HG02852 (cell line): ENCODE results near the gene DCDC1.

ENCODE experiments used
- ATAC-seq: cut with Tn5 transposase; IDR thresholded peaks from one replicate; pipeline ENCODE4 v1.9.1; 2021; ENCODE audit warnings: mild to moderate bottlenecking, moderate library complexity; ENCODE audit not compliant: unreplicated experiment

The DCDC1 gene

DNA sequence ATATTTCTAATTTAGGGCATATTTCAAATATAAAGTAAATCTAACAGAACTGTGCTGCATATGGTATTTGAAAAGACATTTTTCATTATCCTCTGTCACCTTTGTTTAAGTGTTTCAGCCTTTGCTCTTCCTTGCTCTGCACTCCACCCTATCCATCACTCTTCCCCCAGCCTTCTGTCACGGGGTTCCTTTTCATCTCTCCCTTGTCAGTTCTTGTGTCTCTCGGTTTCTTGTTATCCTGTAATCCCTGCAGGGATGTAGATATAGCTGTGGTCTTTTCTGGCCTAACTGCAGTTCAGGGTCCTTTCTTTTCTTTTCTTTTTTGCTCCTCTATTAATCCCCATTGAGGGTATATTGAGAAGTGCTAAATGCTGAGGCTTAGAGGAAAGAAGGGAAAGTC, 261.9 kb downstream of the DCDC1 start:
- no peak for ATAC-seq

DNA sequence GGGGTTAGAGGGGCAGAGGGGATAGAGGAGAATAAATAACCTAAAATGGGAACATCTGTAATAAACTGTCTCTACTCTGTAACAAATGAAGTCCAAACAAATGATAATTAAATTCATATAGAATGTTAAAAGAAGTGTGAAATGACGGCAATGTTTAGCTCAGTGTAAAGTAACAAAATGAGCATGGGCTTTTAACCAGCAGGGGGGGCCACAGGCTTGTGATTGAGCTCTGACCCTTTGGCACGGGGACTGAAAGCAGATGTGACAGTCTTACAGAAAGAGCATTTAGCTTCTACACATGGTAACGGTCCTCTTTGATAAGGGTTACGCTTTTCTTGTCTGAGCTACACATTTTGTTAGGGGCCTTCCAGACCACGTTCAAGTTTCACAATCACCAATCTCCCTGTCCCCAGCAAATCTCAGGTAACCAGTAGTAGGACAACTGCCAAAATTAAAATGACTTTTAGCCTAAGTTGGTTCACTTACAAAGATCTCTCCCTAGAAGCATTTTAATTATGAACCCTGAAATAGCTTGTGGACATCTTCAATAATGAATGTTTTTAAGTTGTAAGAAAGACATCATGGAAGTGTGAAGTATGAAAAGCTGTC, 262.5 kb downstream of the DCDC1 start:
- ATAC-seq = peak; percentile 84

DNA sequence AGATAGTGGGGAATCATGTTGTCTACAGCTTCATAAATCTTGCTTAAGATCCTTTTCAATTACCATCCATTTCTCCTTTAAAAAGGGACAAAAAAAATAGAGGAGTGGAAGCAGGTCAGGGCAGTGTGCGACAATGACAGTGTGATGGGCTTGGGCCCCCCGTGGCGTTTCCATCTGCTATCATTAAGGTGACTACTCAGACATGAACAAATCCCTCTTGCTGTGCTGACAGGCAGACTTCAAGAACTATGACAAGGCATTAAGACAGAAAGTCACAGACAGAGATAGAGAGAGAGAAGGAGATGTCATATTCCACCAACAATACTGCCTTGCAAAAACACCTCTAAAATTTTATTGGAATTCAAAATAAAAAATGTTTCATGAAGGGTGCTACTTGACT, 263.2 kb downstream of the DCDC1 start:
- ATAC-seq = no peak

DNA sequence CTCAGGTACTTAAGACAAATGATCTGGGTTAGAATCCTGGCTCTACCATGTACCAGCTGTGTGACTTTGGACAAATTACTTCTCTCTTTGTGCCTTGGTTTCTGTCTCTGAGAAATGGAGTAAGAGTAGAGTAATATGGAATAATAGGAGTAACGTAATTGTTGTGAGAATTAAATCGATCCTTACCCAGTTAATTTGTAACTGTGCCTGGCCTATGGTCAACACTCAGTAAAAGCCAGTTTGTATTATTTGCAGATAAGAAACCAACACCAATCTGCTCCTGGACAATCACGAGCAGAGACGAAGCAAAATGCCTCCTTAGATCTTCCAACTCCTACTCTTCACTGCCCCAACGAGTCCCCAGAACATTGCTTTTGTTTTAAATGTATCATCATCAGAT, 266.7 kb downstream of the DCDC1 start:
- no peak for ATAC-seq

DNA sequence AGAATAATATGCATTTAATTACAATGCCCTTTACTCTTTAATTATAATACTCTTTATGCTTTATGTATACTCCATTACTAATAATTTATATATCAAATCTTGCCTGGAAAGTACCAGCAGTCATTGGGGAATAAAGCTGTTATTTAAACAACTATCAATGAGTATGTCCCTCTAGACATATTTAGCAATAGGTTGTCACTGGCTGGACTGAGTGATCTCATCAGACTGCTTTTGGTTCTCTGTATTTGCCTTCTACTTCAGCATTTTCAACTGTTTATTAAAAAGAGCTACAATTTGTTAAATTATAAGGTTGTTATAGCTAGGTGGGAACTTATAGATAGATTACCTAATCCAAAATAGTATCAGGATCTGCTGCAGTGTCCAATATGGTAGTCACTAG, 267.2 kb downstream of the DCDC1 start:
- ATAC-seq = no peak

DNA sequence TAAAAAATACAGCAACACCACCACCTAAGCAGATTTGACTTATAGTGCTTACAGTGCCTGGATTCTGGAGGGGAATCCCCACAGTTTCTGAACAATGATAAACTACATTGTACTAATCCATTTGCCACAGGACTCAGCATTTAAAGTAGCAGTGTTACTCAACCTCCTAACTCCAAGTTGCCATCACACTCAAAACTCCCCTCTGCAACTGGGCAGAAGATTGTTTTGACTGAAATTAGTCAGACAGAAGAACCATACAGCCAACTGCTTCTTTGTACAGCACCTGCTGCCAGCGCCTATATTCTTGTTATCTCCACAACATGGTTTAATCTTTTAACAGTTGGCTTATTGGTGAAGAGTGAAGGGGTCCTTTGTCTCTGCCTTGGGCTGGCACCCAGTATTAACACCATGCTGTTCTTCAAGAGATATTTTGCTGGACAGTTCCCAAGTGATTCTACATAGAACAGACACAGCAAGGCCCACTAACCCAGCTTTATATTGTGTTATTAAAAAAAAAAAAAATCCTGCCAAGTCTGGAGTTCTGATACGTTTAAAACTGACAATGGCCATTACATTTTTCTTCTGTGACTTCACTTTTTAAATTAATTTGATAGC, 273.2 kb downstream of the DCDC1 start:
- no peak for ATAC-seq

DNA sequence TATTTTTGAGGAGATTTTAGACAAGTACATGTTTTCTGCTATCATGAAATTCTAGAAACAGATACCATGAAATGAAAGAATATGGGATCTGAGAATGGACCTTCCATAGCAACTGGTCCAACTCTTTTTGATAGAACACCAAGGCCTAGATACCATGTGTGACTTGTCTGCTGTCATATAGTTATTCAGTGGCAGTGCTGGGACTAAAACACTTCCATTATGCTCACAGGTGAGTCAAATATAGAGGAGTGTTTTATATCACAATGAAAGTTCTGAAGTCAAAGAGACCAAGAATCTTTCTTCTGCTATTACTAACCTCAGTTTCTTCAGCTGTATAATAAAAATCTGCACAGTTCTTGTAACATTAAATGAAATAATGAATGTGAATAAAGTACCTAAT, 276.9 kb downstream of the DCDC1 start:
- ATAC-seq = no peak

DNA sequence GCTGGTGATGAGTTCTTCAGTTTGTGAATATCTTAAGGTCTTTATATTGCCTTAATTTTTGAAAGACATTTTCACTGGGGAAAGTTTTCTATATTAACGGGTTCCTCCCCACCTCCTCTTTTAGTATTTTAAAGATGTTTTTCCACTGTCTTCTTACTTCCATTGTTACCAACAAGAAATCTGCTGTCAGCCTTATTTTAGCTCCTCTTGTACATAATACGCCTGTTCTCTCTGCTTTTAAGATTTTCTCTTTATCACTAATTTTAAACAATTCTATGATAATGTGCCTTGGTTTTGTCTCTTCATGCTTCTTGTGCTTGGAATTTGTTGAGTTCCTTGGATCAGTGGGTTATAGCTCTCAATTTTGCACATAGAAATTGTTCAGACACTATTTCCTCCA, 280.4 kb downstream of the DCDC1 start:
- no peak for ATAC-seq

DNA sequence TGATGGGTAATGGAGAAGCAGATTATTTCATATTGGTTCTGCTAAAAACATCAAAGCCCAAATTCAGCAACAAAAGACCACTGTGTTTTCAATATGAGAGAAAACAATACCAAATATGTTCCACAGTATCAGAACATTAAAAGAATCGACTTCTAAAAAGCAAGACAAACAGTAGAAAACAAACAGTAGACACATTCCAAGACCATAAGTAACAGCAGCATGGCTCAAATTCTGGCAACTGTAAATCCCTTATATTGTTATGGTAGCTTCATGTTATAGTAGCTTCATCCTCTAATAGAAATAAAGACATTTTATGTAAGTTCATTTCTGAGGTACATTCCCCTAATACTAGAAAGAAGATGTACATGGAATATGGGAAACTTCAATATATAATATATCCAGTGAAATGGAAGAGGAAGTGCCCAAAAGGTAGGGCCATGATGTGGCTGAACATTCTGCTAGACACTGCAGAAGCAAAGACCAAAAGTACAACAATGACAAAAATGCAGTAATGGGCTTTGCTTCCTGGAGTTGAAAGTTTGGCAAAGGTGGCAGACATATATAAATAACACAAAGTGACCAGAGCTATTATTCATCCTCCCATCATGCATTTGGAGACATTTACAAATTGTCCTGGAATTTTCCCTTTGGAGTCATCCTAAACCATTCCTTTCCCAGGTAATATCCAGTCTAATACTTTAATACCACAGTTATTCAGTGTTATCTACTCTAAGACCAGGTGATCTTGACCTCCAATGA, 299.9 kb downstream of the DCDC1 start:
- ATAC-seq = no peak

DNA sequence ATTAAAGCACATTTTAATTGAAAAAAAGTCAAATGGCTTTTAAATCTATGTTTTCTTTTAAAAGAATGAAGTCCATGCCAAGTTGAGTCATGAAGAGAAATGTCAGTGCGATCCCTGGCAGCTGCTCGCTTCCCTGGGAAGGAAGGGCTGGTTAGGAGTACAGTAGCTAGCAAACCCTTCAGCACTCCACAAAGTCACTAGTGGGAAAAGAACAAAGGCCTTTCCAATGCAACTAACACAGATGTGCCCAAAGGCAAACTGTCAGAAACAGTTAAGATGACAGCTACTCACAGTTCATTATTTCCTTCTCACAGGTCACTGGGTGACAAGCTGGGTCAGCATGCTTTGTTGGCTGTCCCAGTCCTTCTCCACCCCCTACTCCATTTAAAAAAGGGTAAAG, 308.7 kb downstream of the DCDC1 start:
- ATAC-seq = no peak

DNA sequence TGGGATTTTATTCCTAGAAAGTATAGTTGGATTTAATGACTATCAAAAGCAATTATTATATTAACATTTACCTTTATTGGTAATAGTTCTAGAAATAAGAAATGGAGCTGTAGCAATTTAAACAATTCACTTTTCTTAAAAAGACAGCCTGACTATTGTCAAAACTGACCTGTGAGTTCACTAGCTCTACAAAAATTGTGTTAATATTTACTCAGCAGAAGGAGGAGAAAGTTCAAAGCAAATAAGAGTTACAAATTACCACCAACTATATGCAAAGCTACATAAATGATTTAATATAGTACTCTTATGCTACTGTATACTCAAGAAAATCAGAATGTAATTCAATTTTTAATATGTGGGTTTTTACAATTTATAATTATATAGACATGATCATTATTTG, 310.0 kb downstream of the DCDC1 start:
- no peak for ATAC-seq

DNA sequence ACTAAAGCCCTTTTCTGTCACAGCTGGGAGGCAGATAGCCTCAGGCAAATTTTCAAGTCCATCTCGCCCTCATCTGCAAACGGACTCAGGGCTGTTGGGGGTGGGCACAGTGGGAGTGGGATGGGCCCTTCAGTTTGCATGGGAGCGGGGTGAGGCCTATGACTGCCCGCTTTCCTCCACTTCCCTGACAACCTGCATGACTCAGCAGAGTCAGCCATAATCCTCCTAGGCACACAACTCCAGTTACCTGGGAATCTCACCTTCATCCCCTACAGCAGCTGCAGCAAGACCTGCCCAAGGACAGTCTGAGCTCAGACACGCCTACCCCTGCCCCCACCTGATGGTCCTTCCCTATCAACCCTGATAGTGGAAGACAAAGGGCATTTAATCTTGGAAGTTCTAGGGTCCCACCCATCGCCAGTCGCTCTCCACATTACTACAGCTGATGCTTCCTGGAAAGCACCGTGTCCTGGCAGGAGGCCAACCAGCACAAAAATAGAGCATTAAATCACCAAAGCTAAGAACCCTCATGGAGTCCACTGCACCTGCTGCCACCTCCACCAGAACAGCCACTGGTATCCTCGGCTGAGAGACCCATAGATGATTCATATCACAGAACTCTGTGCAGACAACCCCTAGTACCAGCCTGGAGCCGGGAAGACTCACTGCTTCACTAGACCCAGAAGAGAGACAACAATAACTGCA, 319.3 kb downstream of the DCDC1 start:
- ATAC-seq = no peak

DNA sequence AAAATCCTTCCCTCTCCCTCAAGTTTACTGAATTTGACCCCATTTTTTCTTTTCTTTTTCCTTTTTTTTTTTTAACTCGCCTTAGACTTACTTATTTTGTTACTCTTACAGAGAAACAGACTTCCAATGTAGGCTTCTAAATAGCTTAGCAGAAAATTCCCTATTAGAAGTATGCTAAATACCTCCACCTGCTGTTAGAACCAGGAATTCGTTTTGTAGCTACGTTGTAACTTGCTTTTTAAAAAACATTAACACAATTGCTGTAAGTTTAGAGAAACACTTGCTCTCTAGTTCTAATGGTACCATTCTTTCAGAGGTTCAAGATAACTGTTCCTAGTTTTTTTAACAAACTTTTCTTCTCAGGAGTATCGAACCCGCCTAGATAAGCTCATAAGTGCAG, 324.2 kb downstream of the DCDC1 start:
- no peak for ATAC-seq

DNA sequence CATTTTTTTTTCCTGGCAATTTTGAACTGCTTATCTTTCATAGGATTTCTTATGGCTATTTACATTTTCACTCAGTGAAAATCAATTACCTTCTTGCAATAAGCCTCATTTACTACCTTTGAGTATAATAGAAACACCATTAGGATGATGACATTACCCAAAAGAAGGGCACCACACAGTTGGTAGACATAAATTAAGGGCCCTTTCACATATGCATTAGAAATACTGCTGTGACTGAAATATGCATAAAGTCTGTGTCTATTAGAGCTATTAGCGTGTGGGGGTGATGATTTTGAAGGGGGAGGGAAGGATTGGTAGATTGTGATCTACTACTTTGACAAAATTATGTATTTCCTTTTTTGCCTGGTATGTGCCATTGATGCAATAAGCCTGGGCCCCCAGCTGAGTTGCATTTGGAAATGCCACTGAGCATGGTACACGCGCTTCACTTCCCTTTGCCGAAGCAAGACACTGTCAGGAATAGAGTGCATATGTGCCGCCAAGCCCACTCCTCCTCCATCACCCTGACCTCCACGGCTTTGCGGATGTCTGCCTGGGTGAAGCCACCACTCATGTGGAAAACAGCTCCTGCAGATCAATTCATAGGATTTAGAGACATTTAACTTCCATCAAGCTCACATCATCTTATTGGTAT, 339.3 kb downstream of the DCDC1 start:
- ATAC-seq = no peak

DNA sequence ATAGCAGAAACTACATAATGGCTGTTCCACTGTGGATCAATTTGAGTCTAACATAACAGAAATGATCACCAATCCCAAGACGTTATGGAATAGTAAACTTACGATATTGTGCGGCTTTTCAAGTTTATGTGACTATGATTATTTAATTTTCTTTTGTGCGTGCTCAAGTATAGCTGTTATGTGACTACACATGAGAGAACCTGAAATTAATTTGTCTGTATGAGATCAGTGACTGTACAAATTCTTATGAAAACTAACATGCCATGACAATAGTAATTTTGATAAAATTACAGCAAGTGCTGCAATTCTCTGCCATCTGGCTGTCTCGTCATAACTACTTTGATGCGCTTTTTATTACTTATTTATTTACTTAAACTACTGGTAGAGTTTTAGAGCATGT, 343.2 kb downstream of the DCDC1 start:
- no peak for ATAC-seq

DNA sequence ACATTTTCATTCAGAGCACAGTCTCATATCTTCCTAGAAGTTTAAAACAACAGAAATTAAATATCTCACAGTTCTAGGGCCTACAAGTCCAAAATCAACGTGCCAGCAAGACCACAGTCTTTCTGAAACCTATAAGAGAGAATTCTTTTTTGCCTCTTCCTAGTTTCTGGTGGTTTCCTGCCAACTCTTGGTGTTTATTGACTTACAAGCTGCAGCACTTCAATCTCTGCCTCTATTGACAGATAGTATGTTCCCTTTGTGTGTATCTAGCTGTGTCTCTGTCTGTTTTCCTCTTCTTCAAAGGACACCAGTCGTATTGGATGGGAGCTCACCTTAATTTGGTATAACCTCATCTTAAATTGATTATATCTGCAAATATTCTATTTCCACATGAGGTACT, 347.5 kb downstream of the DCDC1 start:
- ATAC-seq = no peak

DNA sequence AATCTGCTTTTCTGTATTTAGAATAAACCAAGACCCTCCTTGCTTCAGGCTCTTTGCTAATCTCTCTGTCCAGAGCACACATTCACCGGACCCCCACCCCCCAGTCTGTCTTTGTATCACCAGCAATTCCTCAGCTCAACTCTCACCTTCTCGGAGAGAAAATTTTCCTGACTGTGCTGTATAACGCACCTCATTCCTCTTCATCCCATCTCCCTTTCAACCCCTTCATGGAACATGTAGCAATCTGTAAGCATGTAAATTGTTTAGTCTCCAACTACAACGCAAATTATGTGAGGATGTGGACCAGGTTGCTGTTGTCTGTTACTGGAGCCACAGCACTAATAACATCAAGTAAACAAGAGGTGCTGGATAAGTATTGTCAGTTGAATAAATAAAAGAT, 349.8 kb downstream of the DCDC1 start:
- ATAC-seq = no peak

DNA sequence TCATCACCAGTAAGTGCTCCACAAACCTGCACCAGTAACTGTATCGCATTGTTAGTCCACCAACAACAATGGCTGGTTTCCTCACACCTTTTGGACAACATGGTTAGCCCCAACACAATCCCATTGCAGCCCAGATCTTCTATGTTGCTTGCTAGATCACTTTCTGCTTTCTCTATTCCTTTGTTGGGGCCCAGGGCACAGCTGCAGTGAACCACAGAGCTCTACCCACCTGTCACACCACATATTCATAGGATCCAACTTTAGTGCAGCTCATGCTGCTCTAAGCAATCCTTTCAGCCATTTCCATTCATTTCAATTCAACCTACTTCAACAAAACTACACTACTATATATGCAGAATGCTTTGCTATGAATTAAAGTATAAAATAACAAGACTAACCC, 364.3 kb downstream of the DCDC1 start:
- ATAC-seq = no peak

DNA sequence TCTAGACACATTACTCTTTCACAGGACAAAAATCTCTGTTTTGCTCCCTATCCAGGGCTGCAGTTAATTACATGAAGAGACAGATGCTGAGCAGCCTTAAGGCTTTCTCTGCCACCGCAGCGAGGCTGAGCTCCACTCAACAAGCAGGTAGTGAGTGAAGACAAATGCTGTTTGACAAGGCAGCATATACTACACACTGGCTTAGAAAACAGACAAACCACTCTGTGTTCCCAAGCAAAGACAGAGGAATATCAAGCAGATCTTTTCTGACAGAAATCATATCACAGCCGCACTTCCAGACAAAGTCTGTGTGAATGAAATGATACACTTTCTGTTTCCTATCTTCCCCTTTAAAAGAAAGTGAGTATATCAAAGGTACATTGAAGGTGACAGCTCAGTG, 368.1 kb downstream of the DCDC1 start:
- ATAC-seq = no peak

DNA sequence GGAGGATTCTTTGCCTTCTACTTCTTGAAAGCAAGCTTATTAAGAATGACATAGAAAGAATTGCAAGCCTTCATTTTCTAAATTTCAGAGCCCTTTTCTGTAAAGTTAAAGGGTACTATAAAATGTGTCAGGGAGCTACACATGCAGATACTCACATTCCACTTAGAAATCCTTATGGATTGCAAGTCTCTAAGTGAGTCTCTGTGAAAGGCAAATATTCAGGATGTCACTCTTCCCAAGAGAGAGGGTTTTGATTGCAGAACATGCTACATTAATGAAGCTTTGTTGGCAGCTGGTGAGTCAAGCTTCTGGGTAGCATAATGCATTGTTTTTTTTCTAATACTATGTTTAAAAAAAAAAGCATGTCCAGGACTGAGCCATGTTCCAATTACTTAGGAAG, 369.2 kb downstream of the DCDC1 start:
- no peak for ATAC-seq

DNA sequence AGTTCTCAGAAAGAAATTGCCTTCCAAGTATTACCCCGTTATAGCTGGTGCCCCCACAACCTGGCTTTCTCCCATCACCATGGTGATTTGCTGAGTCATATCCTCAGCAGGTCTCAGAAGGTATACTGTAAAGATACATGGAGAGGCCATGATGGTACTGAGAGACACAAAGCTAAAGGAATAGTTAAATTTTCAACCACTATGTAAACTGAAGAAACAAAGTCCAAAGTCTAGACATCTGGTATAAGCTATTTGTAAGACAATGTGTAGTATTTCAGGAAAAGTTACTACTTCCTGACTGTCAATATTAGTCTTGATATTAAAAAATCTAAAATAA, 377.1 kb downstream of the DCDC1 start:
- no peak for ATAC-seq
